Stimulated activated CD8-positive, alpha-beta memory T cell treated with anti-CD3 and anti-CD28 coated beads, Interleukin-12 subunit alpha, Interleukin-12 subunit beta, amount 100 ng/mL, for 24 hours (primary cell): Measurements from ENCODE around the gene MPHOSPH6.
"Not testable (repeated sequence)": the region's sequence is repeated elsewhere in the genome, so short reads cannot be mapped to it uniquely, and the experiment has no call there.

Source experiments
- DNase-seq: peaks from one replicate; pipeline ENCODE4 v3.0.0-alpha.2; 2020; ENCODE audit errors: extremely low read depth

MPHOSPH6 gene, protein sequence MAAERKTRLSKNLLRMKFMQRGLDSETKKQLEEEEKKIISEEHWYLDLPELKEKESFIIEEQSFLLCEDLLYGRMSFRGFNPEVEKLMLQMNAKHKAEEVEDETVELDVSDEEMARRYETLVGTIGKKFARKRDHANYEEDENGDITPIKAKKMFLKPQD

GRCh38 chr16:82169861-82170845, at the start of gene MPHOSPH6:
MPHOSPH6 (minus strand) TSS chr16:82170224; CDS start chr16:82170175, 49 bp downstream.
- peak; percentile 76 for DNase-seq

DNA sequence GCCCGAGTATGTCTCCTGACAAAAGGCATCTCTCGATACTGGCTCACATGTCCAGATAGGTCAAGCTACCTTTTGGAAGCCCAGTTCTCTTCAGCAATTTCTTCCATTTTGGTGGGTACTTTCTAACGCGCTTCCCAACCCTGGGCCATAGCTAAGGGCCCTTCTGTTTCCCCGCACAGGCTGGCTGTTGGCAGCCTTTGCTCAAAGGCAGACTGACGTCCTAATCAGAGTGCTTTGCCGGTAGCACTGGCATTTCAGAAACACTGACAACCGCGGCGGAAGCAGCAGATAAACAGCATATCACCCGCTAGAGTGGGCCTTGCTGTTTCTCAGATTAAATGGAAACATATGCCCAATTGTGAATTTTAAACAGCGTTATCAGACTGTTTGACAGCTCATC, 49.3 kb upstream of the MPHOSPH6 start:
- DNase-seq, result no peak

DNA sequence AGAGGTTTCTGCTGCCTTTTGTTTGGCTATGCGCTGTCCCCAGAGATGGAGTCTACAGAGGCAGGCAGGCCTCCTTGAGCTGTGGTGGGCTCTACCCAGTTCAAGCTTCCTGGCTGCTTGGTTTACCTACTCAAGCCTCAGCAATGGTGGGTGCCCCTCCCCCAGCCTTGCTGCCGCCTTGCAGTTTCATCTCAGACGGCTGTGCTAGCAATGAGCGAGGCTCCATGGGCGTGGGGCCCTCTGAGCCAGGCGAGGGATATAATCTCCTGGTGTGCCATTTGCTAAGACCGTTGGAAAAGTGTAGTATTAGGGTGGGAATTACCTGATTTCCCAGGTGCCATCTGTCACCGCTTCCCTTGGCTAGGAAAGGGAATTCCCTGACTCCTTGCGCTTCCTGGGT, 39.3 kb upstream of the MPHOSPH6 start:
- not testable (repeated sequence) for DNase-seq

DNA sequence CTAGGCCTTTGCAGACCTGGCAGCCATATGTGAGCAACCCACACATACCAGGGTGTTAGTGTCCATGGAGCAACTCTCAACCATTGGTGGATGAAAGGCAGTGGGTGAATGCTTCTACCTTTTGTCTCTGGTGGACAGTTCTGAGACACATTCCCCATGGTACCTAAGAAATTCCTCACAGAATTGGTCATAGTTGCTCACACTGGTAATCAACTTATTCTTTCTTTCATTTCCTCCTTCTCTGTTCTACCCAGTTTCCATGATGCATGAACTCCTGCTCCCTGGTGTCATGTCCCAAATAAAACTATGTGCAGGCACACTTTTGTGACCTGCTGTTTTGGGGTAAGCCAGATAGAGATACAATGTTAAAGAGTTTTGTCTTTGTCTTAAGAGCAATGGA, 33.2 kb upstream of the MPHOSPH6 start:
- DNase-seq, result no peak

- no peak for DNase-seq
These were observed 31.9 kb upstream of the MPHOSPH6 start for GRCh38 chr16:82201926-82202325.

DNA sequence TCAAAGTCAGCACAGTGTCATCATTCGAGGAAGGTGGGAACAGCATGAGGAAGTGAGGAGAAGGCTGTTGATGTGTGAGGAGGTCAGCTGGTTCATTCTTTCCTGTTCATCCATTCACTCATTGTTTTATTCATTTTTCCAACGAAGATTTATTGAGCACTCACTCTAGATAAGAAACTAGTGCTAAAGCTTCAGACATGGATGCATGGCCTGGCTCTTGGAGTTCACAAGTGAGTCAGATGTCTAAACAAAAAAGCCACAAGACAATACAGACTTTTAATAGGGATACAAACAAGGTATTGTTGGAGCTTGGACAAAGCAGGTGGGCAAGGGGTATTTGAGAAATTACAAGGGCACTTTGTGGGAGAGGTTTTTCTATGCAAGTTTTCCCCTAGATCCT, 31.3 kb upstream of the MPHOSPH6 start:
- no peak for DNase-seq

DNA sequence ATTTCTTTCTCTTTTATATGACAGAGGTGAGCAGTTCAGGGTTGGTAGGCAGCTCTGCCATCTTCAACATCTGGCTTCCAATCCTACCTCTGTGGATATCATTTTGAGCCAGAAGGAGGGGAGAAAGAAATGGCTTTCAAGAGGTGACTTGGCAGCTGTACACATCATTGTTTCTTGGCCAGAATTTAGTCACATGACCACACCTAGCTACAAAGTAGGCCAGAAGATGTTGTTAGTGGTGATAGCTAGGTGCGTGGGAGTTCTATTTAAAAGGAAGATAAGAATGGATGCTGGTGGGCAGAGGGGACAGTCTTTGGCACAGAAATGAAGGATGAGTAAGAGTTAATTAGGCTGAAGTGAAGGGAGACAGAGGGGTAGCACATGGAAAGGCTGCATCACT, 29.2 kb upstream of the MPHOSPH6 start:
- DNase-seq, result no peak

DNA sequence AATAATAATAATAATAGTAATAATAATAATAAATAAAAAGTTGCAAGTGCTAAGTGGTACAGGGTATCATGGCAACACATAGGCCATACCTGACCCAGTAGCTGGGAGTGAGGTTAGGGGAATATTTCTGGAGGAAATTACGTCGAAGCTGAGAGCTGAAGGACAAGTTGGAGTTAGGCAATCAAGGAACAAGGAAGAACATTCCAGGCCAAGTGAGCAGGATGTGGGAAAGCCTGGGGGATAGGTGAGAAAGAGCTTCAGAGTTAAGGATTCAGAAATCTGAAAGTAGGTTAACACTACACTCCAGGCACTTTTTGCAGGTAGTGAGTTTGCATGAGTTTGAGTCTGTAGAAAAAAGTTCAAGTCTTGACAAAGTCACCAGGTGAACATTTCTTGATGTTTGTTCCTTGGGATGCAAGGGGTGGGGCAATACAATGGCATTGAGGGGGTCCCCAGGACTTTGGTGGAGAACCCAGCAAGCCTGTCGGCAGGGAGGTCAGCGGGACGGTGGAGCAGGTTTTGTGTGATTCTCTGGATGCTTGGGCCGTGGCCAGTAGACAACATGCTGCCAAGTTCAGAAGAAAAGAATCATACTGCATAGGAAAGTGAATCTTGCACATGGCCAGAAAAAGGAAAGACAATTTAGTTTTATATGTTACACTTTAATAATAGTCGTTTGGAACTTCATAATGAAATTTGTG, 27.7 kb upstream of the MPHOSPH6 start:
- no peak for DNase-seq

GRCh38 chr16:82195917-82196494, 26.0 kb upstream of the MPHOSPH6 start:
- no peak for DNase-seq

GRCh38 chr16:82194086-82194485, 24.1 kb upstream of the MPHOSPH6 start:
- no peak for DNase-seq

- no peak for DNase-seq
These were observed 22.6 kb upstream of the MPHOSPH6 start for GRCh38 chr16:82192665-82193064.

DNA sequence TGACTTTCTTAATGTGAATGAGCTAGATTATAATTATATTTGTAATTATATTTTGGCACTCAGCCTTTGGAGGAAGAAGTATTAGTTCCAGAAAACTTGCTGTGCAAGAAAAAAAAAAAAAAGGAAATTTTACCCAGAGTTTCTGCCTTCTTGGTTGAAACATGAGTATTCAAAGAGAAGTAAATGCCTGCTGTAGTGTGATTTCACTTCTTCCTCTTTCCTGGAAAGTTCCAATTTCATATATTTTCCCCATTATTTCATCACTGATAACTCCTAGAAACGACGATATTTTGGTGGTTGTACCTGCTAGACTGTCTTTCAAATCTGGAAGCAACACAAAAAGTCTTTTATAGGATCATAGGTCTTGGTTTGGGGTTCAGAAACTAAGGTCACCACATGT, 20.4 kb upstream of the MPHOSPH6 start:
- DNase-seq, result no peak

GRCh38 chr16:82187829-82188228, 17.8 kb upstream of the MPHOSPH6 start:
- no peak for DNase-seq

- DNase-seq, result no peak
These were observed 15.0 kb upstream of the MPHOSPH6 start for GRCh38 chr16:82185012-82185411.

- DNase-seq, result no peak
These were observed 14.2 kb upstream of the MPHOSPH6 start for GRCh38 chr16:82184213-82184612.

- DNase-seq, result no peak
These were observed 13.0 kb upstream of the MPHOSPH6 start for GRCh38 chr16:82183004-82183397.

- DNase-seq, result no peak
These were observed 12.4 kb upstream of the MPHOSPH6 start for GRCh38 chr16:82182266-82183003.

DNA sequence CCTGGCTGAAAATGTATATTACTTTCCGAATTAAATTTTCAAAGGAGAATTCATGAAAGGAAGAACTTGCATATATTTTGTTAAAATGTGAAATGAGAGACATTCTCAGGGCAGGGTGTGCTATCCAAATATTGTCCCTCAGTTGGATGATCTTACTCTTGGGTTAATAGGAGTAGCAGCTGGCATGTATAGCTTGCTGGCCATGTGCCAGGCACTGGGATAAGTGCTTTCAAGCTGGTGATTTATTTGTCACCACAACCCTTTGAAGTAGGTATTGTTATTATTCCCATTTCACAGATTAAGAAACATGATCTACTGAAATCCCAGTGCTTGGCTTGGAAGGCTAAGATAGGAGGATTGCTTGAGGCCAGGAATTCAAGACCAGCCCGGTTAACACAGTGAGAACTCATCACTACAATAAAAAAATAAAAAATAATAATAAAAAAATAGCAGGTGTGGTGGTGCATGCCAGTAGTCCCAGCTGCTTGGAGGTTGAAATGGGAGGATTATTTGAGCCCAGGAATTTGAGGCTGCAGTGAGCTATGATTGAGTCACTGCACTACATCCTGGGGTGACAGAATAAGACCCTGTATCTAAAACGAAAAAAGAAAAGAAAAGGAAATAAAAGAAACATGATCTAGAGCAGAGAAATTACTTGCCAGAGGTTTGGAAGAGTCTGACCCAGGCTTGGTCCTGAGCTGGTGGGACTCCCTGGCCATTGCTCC, 11.6 kb upstream of the MPHOSPH6 start:
- no peak for DNase-seq

GRCh38 chr16:82178352-82178751, 8.3 kb upstream of the MPHOSPH6 start:
- no peak for DNase-seq

- no peak for DNase-seq
These were observed 7.5 kb upstream of the MPHOSPH6 start for GRCh38 chr16:82177555-82177954.

DNA sequence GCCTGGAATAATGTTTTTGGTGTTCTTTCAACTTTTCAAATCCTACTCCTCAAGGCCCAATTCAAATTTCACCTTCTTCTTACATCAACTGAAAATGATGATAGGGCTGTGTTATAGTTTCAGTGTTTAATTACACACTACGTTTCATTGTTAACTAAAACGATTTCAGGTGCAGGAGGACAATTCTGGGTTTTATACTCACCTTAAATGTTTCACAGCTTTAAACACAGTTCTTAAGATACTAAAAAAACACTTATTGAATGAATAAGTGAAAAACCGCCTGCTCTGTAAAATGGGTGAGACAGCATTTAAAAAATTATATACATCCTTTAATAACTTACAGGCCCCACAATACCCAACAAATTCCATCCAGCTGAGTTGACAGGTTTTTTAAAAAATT, 6.2 kb upstream of the MPHOSPH6 start:
- no peak for DNase-seq
